Mucosa of gallbladder (tissue), 1 donor: ENCODE results near the gene NUMB. TPM values are rescaled to one million over a fixed set of nuclear protein-coding genes. Genes with fewer than 3 reads are reported as not detected.
"Not testable (repeated sequence)": the region's sequence is repeated elsewhere in the genome, so short reads cannot be mapped to it uniquely, and the experiment has no call there.

Experiments used
- DNase-seq: peaks from one replicate; pipeline ENCODE4 v3.0.0-alpha.2; 2020; ENCODE audit warnings: low spot score
- total RNA-seq: library from RNA; stranded (reverse); gene quantifications from one replicate; pipeline ENCODE4 v1.2.1, GENCODE V29; 2021
- donor health status: DM: no; HTN: no; CAD: no.

Gene NUMB
- total RNA-seq, 1 donor from 2014 or later = 117 TPM

DNA sequence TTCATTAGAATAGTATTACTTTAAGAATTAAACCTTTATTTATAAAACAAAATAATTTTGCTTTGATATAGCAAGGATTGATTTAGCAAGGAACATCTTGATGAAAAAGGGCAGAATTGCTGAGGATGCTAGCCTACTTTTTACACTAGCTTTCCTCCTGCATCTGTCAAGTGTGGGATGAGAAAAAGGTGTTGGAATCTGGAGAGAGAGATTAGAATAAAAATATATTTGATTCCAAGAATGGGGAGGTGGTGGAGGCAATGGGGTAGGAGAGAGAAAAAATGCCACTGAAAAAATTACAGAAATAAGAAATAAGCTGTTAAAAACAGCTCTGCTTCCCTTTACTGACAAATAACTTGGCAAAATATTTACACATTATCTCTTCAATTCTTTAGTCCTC is 98.9 kb downstream of the NUMB start:
- no peak for DNase-seq

GRCh38 chr14:73358187-73358586 is 100.2 kb downstream of the NUMB start:
- no peak for DNase-seq

DNA sequence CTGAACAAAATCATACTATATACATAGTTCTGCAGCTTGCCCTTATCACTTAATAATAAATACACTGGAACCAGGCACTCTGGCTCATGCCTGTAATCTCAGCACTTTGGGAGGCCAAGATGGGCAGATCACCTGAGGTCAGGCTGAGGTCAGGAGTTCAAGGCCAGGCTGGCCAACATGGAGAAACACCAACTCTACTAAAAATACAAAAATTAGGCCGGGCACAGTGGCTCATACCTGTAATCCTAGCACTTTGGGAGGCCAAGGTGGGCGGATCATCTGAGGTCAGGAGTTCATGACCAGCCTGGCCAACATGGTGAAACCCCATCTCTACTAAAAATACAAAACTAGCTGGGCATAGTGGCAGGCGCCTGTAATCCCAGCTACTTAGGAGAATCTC is 109.3 kb downstream of the NUMB start:
- not testable (repeated sequence) for DNase-seq

GRCh38 chr14:73344319-73344718 is 114.0 kb downstream of the NUMB start:
- DNase-seq = no peak

- no peak for DNase-seq
Measured at GRCh38 chr14:73342670-73343069, 115.7 kb downstream of the NUMB start.

DNA sequence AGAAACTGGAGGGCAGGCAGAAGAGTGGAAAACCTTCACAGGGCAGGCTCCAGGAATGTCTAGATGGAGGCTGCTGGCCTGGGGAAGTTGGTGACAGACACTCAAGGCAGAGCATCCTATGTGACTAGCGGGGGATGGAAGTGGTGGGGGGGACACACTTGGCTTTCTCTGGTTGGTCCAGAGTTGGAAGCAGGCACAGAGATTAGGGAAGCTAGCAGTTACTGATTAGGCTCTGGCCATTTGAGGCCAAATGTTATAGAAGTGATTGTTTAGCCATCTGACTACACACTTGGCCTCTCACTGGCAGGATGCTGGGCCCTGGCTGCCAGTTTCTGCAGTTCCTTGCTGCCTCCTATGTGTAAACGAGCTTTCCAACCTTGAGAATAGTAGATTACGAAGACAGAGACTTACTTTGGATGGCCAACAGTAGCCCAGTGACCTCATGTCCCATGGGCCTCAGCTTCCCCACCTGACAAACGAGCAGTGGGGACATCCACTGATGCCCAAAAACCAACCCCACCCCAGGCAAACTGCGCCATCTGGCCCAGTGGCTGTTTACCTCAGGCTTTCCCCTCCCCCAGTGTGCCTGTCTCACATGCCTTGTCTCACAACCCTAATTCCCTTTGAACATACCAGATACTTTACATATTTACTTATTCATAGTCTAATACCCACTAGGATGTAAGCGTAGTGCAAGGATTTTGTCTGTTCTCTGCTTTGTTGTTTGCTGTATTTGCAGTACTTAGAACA is 118.3 kb downstream of the NUMB start:
- DNase-seq = no peak

DNA sequence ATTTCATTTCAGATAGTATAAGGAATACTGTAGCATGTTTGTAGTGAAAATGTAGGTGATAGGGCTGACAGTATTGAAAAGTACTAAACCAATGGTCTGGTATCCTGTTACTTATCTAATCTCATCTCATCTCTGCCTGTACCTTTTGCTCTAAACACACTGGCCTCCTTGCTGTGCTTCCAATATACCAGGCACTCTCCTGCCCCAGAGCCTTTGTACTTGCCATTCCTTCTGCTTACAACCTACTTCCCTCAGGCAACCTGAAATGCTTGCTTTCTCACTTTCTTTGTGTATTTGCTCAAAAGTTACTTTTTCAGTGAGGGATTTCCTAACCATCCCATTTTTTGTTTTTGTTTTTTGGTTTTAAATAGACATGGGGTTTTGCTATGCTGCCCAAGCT is 119.1 kb downstream of the NUMB start:
- DNase-seq = no peak

DNA sequence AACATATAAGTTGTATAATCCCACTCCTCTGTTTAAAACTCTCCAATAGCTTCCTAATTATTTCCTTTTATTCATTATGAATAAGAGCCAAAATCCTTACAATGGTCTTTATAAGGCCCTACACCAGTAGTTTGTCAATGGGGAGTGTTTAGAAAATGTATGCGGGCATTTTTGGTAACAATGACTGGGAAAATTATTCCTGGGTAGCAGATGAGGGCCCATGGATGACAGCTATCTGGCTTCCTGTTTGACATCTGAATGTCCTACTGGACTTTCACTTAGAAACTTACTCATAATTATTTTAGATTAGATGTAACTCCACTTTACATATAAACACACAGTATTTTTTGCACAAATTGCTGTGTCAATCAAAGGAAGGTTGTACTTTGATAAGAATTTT is 119.8 kb downstream of the NUMB start:
- no peak for DNase-seq

GRCh38 chr14:73333031-73333430 is 125.3 kb downstream of the NUMB start:
- DNase-seq = no peak

DNA sequence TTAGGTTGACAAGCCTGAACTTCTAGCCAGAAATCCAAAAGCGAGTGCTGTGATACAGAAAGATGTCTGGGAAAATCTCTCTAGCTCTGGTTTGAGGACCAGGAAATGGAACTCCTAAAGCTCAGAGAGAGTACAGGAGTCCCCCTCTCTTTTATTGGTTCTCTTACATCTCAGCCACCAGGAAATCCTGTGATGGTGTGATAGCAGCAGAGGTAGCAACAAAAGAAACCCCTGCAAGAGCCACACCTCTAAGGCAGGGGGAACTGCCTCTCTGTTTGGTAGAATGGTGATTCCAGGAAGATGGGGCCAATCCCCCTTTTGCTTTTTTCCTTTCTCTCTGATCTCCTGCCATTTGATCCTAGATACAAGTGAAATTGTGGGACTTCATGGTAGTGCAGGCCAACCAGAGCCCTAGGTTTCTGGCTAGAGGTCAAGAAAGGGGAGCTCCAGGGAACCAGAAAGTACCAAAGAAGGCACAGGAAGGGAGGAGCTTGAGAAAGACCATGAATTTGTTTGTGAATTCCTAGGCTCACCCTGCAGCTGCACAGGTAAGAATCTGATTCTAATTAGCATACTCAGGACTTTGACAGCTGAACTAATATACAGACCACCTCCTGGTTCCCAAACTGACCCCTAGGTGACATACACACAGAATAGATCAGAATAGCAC is 132.6 kb downstream of the NUMB start:
- no peak for DNase-seq

DNA sequence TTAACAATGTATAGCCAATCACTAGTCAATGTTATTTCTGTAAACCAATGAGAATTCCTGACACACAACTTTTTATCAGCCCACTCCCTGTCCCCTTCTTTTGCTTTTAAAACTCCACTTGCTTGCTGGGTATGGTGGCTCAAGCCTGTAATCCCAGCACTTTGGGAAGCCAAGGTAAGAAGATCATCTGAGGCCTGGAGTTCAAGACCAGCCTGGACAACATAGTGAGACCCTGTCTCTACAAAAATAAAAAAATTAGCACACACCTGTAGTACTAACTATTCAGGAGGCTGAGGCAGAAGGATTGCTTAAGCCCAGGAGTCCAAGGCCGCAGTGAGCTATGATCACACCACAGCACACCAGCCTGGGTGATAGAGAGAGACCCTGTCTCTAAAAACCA is 133.3 kb downstream of the NUMB start:
- no peak for DNase-seq

- no peak for DNase-seq
Measured at GRCh38 chr14:73324533-73324932, 133.8 kb downstream of the NUMB start.

GRCh38 chr14:73323896-73324399 is 134.4 kb downstream of the NUMB start:
- no peak for DNase-seq

DNA sequence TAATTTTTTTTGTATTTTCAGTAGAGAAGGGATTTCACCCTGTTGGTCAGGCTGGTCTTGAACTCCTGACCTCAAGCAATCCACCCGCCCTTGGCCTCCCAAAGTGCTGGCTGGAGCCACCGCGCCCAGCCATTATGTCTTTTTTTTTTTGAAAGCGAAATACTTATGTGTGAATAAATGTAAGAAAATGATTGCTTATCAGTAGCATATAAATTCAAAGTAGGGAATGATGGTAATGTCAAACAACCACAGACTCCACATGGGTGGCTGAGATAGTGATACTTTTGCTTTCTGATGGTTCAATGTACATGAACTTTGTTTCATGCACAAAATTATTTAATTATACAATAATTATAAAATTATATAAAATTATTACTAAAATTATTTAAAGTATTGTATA is 145.2 kb downstream of the NUMB start:
- no peak for DNase-seq

DNA sequence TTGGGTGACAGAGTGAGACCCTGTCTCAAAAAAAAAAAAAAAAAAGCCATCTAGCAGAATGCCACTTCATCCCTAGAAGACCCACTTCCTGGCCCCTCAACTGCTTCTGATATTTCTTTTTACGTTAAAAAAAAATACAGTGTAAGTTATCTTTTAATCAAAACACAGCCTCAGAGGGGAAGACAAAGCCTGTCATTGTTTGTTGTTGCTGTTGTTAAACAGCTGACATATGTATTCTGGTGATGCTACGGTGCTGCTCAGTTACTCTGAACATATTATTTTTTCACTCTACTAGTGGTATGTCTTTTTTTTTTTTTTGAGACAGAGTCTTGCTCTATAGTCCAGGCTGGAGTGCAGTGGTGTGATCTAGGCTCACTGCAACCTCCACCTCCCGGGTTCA is 145.7 kb downstream of the NUMB start:
- no peak for DNase-seq

- DNase-seq = no peak
Measured at GRCh38 chr14:73311708-73312030, 146.7 kb downstream of the NUMB start.

GRCh38 chr14:73309207-73309606 is 149.1 kb downstream of the NUMB start:
- DNase-seq = not testable (repeated sequence)

- no peak for DNase-seq
Measured at GRCh38 chr14:73307261-73307660, 151.1 kb downstream of the NUMB start.

DNA sequence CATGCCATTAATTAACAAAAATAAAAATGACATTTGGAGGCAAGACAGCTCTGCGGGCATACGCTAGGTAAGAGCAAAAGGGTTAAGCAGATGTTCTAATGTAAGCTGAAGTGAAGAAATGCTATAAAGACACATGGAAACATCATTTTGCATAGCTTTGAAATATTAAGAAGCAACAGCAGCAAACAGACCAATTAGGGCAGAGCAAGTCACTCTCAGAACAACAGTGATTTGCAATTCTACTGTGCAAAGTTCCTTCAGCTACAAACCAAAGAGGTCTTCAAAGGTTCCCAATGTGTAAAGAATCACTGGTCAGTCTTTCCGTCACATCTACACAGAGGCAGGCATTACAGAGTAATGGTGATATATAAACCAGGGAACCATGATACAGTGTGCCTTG is 152.8 kb downstream of the NUMB start:
- DNase-seq = no peak

DNA sequence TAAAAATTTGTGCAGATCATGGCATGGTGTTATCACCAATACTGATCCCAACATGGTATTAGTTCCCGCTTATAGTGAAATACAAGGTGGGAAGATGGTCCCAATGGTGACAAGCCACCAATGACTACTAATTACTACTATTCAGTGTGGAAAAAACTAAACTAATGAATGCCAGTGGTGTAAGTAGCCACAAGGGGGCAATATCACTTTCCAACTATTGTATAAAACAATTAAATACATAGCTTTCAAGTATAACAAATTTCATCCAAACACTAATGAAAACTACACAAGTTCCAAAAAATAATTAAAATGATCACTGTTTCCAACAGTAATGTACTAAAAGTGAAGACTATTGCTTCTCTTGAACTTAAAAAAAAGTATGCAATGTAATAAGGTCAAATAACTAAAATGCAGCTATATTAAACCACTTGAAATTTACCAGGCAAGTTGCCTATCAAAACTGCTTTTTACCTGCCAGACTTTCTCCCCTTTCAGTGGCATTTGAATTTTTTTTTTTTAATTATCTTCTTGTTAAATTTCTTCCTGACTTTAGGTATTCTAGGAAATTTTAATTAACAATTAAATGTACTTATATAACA is 163.0 kb downstream of the NUMB start:
- no peak for DNase-seq

- no peak for DNase-seq
Measured at GRCh38 chr14:73293782-73294781, 164.3 kb downstream of the NUMB start.

DNA sequence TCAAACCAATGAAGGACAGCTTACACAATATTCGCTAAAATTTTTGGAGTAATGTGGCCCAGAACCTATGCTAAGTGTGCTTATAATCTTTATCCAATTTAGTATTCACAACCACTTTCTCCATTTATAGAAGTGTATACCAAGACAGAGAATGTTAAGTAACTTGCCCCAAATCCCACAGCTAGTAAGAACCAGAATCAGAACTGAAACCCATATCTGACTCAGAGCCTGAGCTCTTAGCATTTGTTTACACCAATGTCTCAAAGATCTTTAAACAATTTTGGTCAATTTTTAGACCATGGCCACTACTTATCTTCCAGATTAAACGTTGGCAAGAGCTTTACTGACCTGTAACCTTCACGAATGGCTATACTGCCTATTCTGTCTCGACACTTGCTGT is 168.1 kb downstream of the NUMB start:
- DNase-seq = no peak
